Left ventricle myocardium inferior (tissue), 1 donor: ENCODE data around the gene NCAPG. TPM values are rescaled to one million over a fixed set of nuclear protein-coding genes. Genes with fewer than 3 reads are reported as not detected.

Source experiments
- DNase-seq: peaks from one replicate; pipeline ENCODE4 v3.0.0-alpha.2; 2020
- H3K27ac ChIP-seq: fragments of 200-600 bp; replicated peaks from 2 replicates; pipeline ENCODE4 v1.8.0; 2021
- H3K27me3 ChIP-seq: fragments of 200-600 bp; 2 replicates; pipeline ENCODE4 v1.8.0; 2021; ENCODE audit warnings: low read depth
- H3K36me3 ChIP-seq: fragments of 200-600 bp; 2 replicates; pipeline ENCODE4 v1.8.0; 2021
- H3K4me1 ChIP-seq: fragments of 200-600 bp; 2 replicates; pipeline ENCODE4 v1.8.0; 2021
- H3K4me3 ChIP-seq: fragments of 200-600 bp; 2 replicates; pipeline ENCODE4 v1.8.0; 2021; ENCODE audit warnings: mild to moderate bottlenecking, moderate library complexity
- H3K9me3 ChIP-seq: fragments of 200-600 bp; replicated peaks from 2 replicates; pipeline ENCODE4 v1.8.0; 2021
- CTCF ChIP-seq: fragments of 200-600 bp; IDR thresholded peaks from 2 replicates; pipeline ENCODE4 v1.8.0; 2021; ENCODE audit warnings: antibody characterized with exemption, mild to moderate bottlenecking, borderline replicate concordance
- intact Hi-C: fragments of 100-400 bp; cut with micrococcal nuclease; formaldehyde crosslinking; loops from one replicate; pipeline ENCODE4 v1.11.0; 2022
- total RNA-seq: library from RNA; stranded (reverse); fragmentation: NEBNext Ultra II Directional; extraction: Animal tissue kit (Norgen Biotek cat#: 25700); gene quantifications from one replicate; pipeline ENCODE4 v1.2.1, GENCODE V29; 2021
- donor health status: DM: no; HTN: yes; CAD: no; lungs with severe emphysema.

NCAPG gene
- total RNA-seq, 1 donor from 2014 or later: 0.38 TPM

GRCh38 chr4:17876943-17877342 lies 66.2 kb downstream of the NCAPG start:
- no peak overlapping the region for H3K27ac ChIP-seq
- intact Hi-C loops: no loop called here
- H3K4me1 ChIP-seq: no peaks in the 10 kb centered on the region
- no peak overlapping the region for H3K4me3 ChIP-seq
- DNase-seq: no peak
- no peaks in the 10 kb centered on the region for H3K27me3 ChIP-seq
- no peaks in the 10 kb centered on the region for H3K36me3 ChIP-seq
- no peak for TF ChIP-seq CTCF
- no peaks in the 10 kb centered on the region for H3K9me3 ChIP-seq

- no peak overlapping the region for H3K27ac ChIP-seq
- intact Hi-C loops: no loop called here
- no peaks in the 10 kb centered on the region for H3K4me1 ChIP-seq
- H3K27me3 ChIP-seq: no peaks in the 10 kb centered on the region
- H3K9me3 ChIP-seq: no peaks in the 10 kb centered on the region
- H3K36me3 ChIP-seq: no peaks in the 10 kb centered on the region
- DNase-seq: no peak
- H3K4me3 ChIP-seq: no peak overlapping the region
- TF ChIP-seq CTCF: no peak
Measured at GRCh38 chr4:17877661-17878060, 66.9 kb downstream of the NCAPG start.

GRCh38 chr4:17884063-17884462 lies 73.3 kb downstream of the NCAPG start:
- no peak overlapping the region for H3K4me3 ChIP-seq
- no peak overlapping the region for H3K27ac ChIP-seq
- H3K36me3 ChIP-seq: peaks cover 15% of the 10 kb centered on the region
- no peaks in the 10 kb centered on the region for H3K4me1 ChIP-seq
- no peak for DNase-seq
- no peak for TF ChIP-seq CTCF
- H3K9me3 ChIP-seq: no peaks in the 10 kb centered on the region
- H3K27me3 ChIP-seq: no peaks in the 10 kb centered on the region
- intact Hi-C loops: no loop called here

GRCh38 chr4:17884511-17884910 lies 73.7 kb downstream of the NCAPG start:
- H3K4me1 ChIP-seq: no peaks in the 10 kb centered on the region
- DNase-seq: no peak
- no peak overlapping the region for H3K27ac ChIP-seq
- no peaks in the 10 kb centered on the region for H3K27me3 ChIP-seq
- H3K4me3 ChIP-seq: no peak overlapping the region
- no peak for TF ChIP-seq CTCF
- intact Hi-C loops: no loop called here
- H3K36me3 ChIP-seq: peaks cover 15% of the 10 kb centered on the region
- H3K9me3 ChIP-seq: no peaks in the 10 kb centered on the region

GRCh38 chr4:17889692-17890091 lies 78.9 kb downstream of the NCAPG start:
- Histone ChIP-seq H3K9me3 (no peaks in the 10 kb centered on the region), H3K4me1 (no peaks in the 10 kb centered on the region), H3K27ac (no peak overlapping the region), H3K27me3 (no peaks in the 10 kb centered on the region), H3K36me3 (peaks cover 8% of the 10 kb centered on the region), H3K4me3 (no peak overlapping the region)
- no peak for DNase-seq
- no peak for TF ChIP-seq CTCF
- intact Hi-C loops: no loop called here

- H3K27ac ChIP-seq: no peak overlapping the region
- peaks cover 12% of the 10 kb centered on the region for H3K36me3 ChIP-seq
- H3K9me3 ChIP-seq: no peaks in the 10 kb centered on the region
- no peaks in the 10 kb centered on the region for H3K4me1 ChIP-seq
- intact Hi-C loops: no loop called here
- H3K27me3 ChIP-seq: no peaks in the 10 kb centered on the region
- DNase-seq: no peak
- H3K4me3 ChIP-seq: no peak overlapping the region
- TF ChIP-seq CTCF: no peak
Measured at GRCh38 chr4:17894421-17894820, 83.6 kb downstream of the NCAPG start.
